Globus pallidus (tissue), 1 donor: ENCODE data around the gene CITED4.

Experiments used
- DNase-seq: peaks from one replicate; pipeline ENCODE4 v3.0.0-alpha.2; 2015; ENCODE audit warnings: low spot score

Gene CITED4

DNA sequence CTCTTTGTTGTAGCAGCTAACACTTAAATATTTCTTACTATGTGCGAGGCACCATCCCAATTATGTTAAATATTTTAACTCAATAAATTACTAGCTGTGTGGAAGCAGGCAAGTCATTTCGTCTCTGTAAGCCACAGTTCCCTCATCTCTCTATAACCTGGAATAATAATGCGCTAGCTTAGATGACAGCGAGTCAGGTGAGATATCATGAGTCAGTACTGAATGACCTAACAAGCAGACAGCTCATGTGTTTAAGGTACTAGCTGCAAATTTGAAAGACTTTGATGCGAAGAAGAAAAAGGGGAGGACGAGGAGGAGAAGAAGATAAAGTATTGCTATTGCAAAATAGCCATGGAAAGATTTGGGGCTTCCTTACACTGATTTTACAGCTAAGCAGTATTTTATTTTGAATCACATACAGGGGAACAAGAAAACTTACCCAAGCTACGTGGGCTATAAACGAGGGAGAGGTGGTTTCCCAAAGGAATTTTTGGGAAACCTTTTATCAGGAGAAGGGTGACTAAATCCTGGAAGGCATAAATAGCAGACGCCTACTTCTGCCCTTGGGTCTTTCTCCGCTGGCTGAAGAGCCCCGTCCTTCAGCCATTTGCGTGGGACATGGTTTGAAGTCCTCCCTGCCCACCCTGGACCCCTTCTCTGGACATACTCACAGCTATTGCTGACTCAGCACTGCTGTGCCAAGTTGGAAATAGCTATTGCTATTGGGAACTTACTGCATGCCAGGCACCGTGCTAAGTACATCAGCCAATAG, 8.9 kb downstream of the CITED4 start:
- DNase-seq: no peak

DNA sequence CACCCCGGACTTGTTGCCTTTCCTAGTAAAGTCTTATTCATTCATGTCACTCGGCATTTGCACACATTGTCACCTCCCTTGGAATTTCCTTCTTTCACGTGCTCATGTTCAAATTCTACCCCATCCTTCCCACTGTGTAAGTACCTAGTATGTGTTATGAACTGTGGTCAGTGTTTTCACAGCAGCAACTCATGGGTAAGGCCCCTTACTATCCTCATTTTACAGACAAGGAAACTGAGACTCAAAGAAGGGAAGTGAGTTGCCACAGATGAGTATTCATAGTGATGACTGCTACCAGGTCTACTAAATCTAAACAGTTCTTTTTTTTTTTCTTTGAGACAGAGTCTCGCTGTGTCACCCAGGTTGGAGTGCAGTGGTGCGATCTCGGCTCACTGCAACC, 10.5 kb downstream of the CITED4 start:
- no peak for DNase-seq

DNA sequence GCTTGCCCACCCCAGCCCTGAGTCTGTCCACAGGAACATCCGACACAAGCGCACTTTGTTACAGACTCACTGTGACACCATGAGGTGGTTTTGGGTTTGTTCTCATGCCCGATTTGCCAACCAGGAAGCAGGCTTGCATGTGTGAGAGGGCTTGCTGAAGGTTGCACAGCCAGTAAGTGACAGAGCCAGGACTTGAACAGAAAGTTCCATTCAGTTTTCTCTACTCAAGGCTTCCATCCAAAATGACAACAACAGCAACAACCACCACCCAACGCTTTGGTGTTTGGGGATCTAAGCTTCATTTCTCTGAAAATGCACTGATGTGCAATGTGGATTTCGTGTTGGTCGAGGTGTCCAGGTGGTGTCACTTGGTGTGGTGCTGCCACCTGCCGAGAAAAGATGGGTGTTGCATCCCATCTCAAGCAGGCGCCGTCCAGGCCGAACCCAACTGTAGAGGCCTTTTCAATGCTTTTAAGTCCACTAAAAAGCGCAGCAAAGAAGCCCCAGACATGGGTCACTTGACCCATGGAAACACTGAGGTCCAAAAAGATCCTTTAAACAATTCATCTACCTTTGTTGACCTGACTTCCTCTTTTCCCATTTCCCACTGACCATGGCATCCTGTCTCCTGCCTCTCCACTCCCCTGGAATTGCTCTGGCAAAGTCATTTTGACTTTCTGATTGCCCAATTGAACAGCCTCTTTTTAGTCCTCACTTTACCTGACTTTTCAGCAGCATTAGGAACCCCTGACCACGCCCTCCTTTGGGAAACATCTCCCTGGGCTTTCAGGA, 12.2 kb downstream of the CITED4 start:
- DNase-seq: peak; percentile 57

DNA sequence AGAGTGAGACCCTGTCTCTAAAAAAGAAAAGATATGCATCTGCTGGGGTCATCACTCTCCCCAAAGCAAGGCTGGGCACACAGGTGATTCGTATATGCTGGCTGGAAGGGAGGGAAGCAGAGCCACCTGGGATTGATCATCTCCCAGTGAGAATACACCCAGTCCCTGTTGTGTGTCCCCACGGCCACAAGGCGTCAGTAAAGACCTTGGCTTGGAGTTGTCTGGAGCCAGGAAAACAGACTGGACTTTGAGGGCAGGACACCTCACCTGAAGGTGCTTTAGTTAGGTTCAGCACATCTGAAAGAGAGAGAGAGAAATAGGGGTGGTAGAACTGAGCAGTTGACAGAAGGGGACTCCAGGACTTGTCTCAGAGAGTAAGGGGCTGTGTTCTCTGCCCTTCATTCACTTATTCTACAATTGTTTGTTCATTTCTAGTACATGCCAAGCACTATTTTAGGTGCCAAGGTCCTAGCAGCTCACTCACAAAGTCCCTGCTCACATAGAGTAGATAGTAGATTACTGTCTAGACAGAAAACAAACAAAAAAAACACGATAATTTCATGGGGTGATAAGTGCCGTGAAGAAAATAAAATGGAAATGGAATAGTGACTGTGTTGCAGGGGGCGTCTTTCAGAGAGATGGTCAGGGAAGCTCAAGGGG, 13.5 kb downstream of the CITED4 start:
- peak; percentile 67 for DNase-seq

DNA sequence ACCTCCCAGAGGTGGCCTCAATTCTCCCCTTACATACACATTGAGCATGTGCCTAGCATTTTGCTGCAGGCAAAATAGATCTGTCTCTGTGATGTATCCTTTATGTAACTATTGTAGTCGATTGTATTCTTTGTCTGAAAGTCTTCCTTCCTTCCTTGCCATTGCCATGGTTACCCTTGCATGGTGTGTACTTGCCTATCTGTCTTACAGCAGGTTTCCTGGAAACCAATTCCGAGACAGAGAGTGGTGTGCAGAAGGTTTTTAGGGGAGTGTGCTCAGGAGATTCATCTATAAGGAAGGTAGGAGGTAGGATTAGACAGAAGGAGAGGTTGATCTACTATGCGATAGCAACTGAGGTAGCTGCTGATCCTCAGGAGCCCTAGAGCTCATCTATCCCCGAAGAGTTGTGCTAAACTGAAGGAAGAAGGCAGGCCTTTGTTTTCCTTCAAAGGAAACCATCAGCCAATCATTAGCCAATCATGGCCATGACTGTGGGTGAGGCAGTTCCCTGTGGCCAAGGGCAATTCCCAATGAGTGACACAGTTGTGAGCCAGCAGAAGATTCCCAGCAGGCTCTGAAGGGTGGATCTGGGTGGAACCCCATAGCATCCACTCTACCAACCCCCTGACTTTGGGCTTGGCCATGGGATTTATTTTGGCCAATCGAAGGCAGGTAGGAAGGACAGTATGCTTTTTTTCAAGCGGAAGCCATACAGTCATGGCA, 15.0 kb downstream of the CITED4 start:
- DNase-seq: no peak

DNA sequence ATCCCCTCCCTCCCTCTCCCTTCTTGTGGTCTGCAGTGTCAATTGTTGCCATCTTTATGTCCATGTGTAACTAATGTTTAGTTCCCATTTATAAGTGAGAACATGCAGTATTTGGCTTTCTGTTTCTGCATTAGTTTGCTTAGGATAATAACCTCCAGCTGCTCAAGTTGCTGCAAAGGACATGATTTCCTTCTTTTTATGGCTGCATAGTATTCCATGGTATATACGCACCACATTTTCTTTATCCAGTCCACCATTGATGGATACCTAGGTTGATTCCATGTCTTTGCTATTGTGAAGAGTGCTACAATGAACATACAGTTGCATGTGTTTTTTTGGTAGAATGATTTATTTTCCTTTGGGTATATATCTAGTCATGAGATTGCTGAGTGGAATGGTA, 16.3 kb downstream of the CITED4 start:
- no peak for DNase-seq

GRCh38 chr1:40844887-40845878, 17.0 kb downstream of the CITED4 start:
- no peak for DNase-seq

- DNase-seq: no peak
Observed at GRCh38 chr1:40844079-40844478, 18.1 kb downstream of the CITED4 start.

- DNase-seq: no peak
Observed at GRCh38 chr1:40842691-40843090, 19.5 kb downstream of the CITED4 start.

GRCh38 chr1:40842207-40842606, 20.0 kb downstream of the CITED4 start:
- DNase-seq: no peak

DNA sequence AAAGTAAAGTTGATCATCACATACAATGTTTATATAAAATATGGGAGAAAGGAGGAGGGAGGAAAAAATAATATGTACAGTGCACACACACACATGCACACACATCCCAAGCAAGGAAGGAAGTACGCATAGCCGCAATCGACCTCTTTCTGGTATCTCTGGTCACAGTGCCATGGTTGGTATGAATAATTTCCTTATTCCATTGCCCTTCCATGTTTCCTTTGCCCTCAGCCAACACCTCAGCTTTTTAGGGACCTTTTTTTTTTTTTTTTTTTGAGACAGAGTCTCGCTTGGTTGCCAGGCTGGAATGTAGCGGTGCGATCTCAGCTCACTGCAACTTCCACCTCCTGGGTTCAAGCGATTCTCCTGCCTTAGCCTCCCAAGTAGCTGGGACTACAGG, 20.6 kb downstream of the CITED4 start:
- no peak for DNase-seq

DNA sequence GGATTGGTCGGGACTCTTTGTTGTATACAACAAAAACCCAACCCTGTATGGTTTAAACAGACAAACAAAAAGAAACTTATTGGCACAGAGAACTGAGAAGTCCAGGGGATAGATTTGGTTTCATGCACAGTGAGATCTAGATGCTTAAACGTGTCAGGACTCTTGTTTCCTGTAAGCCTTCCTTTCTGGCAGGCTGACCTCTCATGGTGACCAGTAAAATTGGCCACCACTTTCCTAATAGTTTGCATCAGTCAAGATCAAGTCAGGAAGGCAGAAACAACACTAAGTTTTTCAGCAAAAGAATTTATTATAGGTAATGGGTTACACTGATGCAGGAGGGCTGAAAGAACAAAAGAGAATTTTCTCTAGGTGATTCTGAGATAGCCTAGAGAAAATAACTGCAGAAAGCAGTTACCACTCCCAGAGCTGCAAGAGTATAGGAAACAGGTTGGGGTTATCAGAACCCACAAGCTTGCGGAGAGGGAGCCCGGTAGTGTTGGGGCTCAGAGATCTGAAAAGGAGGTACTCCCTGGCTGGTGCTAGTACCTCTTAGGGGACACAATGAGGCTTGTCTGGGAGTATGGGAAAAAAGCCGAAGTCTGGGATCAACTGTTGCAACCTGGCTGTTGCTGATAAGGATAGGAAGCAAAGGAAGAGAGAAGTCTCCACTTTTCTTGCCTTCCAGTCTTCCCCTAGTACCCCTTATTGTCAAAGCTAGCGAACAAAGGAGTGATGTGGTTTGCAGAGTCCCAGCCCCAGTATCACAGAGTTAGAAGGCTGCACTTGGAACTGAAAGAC, 21.4 kb downstream of the CITED4 start:
- DNase-seq: no peak

DNA sequence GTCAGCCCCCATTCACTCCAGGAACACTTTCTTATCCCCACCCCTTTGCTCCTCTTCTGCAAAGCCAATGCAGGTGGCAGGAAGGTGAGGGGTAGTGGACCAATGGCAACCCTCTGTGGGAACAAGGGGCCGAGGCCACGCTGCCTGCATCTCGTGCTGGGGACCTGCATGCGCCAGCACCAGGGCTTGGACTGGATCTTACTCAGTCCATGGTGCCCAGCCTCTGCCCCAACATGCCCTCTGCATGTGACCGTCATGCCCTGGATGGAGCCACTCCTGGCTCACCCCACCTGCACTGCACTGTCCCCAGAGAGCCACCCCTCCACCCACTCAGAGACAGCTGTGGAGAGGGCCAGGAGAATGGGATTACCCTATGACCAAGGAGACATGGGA, 22.2 kb downstream of the CITED4 start:
- no peak for DNase-seq

GRCh38 chr1:40838980-40839942, 22.9 kb downstream of the CITED4 start:
- DNase-seq: no peak

DNA sequence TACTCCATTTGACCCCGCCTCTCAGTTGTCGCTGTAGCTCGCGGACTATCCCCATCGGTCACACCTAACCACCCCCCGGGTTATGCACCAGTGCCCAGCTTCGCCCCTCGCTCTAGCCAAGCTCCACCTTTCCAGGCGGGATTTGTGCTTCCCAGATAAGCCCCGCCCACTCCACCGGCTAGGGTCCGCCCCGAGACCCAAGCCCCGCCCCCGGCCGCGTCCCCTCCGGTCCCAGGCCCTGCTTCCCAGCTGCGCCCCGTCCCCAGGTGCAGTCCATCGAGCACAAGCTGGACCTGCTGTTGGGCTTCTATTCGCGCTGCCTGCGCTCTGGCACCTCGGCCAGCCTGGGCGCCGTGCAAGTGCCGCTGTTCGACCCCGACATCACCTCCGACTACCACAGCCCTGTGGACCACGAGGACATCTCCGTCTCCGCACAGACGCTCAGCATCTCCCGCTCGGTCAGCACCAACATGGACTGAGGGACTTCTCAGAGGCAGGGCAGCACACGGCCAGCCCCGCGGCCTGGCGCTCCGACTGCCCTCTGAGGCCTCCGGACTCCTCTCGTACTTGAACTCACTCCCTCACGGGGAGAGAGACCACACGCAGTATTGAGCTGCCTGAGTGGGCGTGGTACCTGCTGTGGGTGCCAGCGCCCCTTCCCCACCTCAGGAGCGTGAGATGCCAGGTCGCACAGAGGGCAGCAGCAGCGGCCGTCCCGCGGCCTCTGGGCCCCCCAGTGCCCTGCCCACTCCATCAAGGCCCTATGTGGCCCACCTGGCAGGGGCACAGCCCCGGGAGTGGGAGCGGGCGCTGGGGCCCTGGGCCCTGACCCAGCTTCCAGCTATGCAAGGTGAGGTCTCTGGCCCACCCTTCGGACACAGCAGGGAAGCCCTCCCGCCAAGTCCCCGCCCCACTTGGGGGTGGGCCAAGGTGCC, 23.9 kb downstream of the CITED4 start:
- DNase-seq: no peak

DNA sequence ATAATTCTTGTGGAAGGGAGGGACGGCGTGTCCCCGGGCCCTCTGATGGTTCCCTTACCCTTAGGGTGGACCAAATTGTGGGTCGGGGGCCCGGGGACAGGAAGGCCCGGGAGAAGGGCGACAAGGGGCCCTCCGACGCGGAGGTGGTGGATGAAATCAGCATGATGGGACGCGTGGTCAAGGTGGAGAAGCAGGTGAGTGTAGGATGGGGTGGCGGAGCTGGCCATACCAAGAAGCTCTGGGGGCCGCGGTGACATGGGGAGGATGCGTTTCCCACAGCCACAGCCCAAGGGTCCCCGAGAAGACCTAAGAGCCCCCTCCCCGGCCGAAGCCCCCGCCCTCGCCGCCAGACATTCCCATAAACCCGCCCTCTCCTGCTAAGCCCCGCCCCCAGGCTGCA, 24.6 kb downstream of the CITED4 start:
- no peak for DNase-seq

GRCh38 chr1:40836283-40836682, 25.9 kb downstream of the CITED4 start:
- DNase-seq: no peak
